Panc1 (cell line): Measurements from ENCODE around the gene IRGQ.

Source experiments
- SIN3A ChIP-seq: IDR thresholded peaks from 2 replicates; pipeline ENCODE4 v1.6.1; 2012; ENCODE audit warnings: low read depth, mild to moderate bottlenecking, low read length, moderate library complexity, borderline replicate concordance; ENCODE audit not compliant: insufficient read depth
- TF ChIP-seq, protein P1 (sequence below): fragments of 450-650 bp; IDR thresholded peaks from 2 replicates; pipeline ENCODE4 v1.5.1; 2017; ENCODE audit warnings: mild to moderate bottlenecking

DNA sequence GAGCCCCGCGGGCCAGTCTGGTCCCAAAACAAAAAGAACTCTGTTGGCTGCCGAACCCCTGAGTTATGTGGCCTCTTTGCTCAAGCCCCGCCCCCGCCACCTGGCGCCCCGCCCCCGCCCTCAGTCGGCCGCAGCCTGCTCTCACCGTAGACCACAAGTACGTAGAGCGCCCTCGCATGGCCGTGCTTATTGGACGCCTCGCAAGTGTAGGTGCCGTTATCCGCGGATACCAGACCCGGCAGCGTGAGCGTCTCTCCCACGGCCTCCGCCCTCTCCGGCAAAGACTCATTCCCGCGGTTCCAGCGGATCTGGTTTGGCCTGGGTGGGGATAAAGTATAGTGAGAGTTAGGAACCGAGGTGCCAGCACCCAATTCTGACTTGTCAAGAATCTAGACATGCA is 29.0 kb upstream of the IRGQ start:
- TF ChIP-seq SIN3A: no peak
- TF ChIP-seq, protein P1, sequence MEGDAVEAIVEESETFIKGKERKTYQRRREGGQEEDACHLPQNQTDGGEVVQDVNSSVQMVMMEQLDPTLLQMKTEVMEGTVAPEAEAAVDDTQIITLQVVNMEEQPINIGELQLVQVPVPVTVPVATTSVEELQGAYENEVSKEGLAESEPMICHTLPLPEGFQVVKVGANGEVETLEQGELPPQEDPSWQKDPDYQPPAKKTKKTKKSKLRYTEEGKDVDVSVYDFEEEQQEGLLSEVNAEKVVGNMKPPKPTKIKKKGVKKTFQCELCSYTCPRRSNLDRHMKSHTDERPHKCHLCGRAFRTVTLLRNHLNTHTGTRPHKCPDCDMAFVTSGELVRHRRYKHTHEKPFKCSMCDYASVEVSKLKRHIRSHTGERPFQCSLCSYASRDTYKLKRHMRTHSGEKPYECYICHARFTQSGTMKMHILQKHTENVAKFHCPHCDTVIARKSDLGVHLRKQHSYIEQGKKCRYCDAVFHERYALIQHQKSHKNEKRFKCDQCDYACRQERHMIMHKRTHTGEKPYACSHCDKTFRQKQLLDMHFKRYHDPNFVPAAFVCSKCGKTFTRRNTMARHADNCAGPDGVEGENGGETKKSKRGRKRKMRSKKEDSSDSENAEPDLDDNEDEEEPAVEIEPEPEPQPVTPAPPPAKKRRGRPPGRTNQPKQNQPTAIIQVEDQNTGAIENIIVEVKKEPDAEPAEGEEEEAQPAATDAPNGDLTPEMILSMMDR: no peak; the same call in 1 of the 2 replicates
